ENCODE data around the gene C10orf53.

The C10orf53 gene

DNA sequence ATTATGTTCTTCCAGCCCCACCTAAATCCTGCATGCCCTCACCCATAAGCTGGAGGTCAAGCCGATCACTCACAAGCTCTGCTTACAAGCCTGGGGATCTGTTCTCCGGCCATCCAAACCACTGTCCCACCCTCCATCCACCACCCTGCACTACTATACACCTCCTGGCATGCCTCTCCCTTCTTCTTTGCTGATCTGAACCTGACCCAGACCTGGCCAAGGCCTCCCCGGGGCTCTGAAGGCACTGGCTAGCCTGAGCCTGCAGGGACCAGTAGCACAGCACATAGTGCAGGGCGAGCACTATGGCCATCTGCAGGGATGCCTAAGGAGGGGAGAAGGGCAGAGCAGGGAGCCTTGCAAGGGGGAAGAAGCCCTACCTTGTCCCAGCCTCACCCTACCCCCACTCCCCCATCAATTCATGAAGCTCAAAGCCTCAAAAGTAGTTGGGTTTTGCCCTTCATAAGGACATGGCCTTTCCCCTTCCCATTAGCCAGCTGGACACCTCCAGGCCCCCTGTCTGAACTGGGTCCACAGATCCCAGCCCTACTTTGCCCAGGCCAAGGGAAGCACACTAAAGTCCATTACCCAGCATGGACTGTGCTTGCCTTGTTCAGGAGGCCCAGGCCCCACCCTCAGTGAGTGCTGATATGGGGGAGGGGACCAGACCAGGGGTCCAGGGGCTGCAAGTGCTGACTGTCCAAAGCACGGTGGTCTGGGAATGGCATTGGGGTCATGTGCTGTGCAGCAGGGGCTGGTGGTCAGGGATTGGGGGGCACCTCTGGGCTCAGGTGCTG lies 36.0 kb upstream of the C10orf53 start:
- DNase-seq (ENCODE audit: low spot score) = no peak
- POLR2A ChIA-PET (ENCODE audit: low non-redundant PET) = no interaction called here
- no peak overlapping the region for H3K27ac ChIP-seq
- TF ChIP-seq CTCF (conservative IDR thresholded peaks at IDR 0.05; ENCODE audit: low read depth) = no peak
- CTCF ChIA-PET = no interaction called here

- CTCF ChIA-PET = no interaction called here
- POLR2A ChIA-PET (ENCODE audit: low non-redundant PET) = no interaction called here
- no peak overlapping the region for H3K27ac ChIP-seq
- DNase-seq (ENCODE audit: low spot score) = no peak
- no peak for TF ChIP-seq CTCF (conservative IDR thresholded peaks at IDR 0.05; ENCODE audit: low read depth)
Measured at GRCh38 chr10:49644035-49644646, 35.3 kb upstream of the C10orf53 start.

- POLR2A ChIA-PET (ENCODE audit: low non-redundant PET) = no interaction called here
- CTCF ChIA-PET = interaction anchor here (0.6 kb wide), 3 partner anchors 9 to 315 kb away, joined by 3 read pairs; no protein-coding TSS in a partner anchor
- no peak overlapping the region for H3K27ac ChIP-seq
- no peak for DNase-seq (ENCODE audit: low spot score)
- no peak for TF ChIP-seq CTCF (conservative IDR thresholded peaks at IDR 0.05; ENCODE audit: low read depth)
Measured at GRCh38 chr10:49645417-49645816, 34.0 kb upstream of the C10orf53 start.

GRCh38 chr10:49645871-49646870 lies 33.3 kb upstream of the C10orf53 start:
- CTCF ChIA-PET = interaction anchor here (0.6 kb wide), 3 partner anchors 8 to 316 kb away, joined by 3 read pairs; no protein-coding TSS in a partner anchor
- no peak for DNase-seq (ENCODE audit: low spot score)
- POLR2A ChIA-PET (ENCODE audit: low non-redundant PET) = no interaction called here
- TF ChIP-seq CTCF (conservative IDR thresholded peaks at IDR 0.05; ENCODE audit: low read depth) = no peak
- no peak overlapping the region for H3K27ac ChIP-seq

DNA sequence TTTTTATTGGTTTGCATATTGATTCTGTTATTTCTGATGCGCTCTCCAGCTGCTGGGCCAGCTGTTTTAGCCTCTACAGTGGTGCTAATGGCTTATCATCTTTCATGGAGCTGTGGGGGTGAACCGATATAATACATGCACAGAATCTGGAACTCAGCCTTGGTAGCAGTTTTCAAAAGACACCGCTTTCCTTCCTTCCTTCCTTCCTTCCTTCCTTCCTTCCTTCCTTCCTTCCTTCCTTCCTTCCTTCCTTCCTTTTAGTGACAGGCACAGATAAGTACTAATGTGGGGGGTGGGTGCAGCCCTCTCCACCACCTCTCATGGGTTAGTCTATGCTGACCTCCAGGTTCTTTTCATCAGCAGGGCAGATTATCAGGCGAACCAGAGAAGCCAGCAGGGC lies 31.9 kb upstream of the C10orf53 start:
- H3K27ac ChIP-seq = no peak overlapping the region
- POLR2A ChIA-PET (ENCODE audit: low non-redundant PET) = no interaction called here
- CTCF ChIA-PET = no interaction called here
- no peak for DNase-seq (ENCODE audit: low spot score)
- no peak for TF ChIP-seq CTCF (conservative IDR thresholded peaks at IDR 0.05; ENCODE audit: low read depth)

Measured in RWPE1 (cell line).